SKM-1 (cell line): ENCODE measurements around the gene CEND1.
"Not testable (repeated sequence)": the region's sequence is repeated elsewhere in the genome, so short reads cannot be mapped to it uniquely, and the experiment has no call there.

Experiments
- DNase-seq: peaks from one replicate; lab custom pipeline; 2025; ENCODE audit not compliant: unreplicated experiment; lab: John Stamatoyannopoulos, UW

CEND1 gene

DNA sequence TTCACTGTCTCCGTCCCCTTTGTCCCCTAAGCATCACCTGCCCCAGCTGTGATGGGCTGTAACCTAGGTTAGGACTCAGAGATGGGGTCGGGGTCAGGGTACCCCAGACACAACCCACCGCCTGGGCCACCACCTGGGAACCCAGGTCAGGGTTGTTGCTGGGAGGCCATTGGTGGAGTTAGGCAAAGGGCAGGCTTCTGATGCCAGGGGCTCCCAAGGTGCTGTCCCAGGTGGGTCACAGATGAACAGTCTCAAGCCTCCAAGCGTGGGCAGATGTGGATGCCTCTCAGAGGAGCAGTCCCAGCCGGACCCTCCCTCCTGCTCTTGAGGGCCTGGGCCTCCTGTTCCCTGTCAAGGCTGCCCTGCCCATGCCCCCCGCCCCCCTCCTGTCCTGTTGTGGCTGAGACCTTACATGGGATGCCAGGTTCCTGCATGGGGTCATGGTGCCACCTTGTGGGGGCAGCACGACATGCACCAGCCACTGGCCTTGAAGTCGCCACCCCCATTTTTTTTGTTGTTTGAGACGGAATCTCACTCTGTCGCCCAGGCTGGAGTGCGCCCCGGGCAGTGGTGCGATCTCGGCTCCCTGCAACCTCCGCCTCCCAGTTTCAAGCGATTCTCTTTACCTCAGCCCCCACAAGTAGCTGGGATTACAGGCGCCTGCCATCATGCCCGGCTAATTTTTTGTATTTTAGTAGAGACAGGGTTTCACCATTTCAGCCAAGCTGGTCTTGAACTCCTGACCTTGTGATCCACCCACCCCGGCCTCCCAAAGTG, 24.7 kb downstream of the CEND1 start:
- peak; percentile 19 for DNase-seq

DNA sequence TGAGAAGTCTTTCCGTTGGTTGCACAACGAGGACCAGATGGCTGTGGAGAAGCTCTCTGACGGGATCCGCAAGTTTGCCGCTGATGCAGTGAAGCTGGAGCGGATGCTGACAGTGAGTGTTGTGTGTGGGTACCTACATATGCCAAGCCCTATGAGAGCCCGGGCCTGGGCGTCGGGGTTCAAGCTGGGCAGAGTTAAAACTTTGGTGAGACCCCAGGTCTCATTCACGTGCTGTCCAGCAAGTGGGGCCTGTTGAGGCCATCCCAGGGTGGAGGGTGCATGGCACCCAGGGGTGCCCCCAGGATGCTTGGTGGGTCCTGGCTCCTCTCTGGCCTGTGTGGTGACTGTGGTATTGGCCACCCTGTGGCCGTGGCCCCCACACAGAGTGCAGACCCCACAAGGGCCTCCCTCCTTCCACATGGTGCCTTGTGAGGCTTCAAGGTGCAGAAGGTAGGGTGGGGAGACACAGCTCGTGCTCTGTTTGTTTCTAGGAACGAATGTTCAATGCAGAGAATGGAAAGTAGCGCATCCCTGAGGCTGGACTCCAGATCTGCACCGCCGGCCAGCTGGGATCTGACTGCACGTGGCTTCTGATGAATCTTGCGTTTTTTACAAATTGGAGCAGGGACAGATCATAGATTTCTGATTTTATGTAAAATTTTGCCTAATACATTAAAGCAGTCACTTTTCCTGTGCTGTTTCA, 25.4 kb downstream of the CEND1 start:
- no peak for DNase-seq

DNA sequence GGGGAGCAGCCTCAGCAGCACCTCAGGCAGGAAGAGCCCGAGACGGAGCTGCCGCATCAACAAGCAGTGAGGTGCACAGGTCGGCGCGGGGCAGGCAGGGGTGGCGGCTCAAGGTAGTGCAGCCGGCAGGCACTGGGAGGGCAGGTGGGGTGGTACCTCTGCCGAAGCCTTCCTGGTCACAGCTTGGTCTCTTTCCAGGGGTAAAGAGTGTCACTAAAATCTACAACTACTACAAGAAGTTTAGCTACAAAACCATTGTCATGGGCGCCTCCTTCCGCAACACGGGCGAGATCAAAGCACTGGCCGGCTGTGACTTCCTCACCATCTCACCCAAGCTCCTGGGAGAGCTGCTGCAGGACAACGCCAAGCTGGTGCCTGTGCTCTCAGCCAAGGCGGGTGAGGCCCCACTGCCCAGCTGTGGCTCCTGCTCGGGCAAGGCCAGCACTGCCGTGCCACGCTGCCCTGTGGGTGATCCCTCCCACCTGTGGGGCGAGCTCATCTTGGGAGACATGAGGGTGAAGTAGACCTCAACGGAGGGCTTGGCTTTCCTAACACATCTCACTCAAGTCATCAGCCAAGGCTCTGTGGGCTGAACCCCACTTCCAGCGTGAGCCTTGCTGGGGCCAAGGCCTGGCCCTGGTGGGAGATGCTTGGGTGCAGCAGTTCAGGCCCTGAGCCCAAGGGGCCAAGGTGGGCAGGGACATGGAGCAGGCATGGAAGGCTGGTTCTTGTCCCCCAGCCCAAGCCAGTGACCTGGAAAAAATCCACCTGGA, 26.2 kb downstream of the CEND1 start:
- no peak for DNase-seq

DNA sequence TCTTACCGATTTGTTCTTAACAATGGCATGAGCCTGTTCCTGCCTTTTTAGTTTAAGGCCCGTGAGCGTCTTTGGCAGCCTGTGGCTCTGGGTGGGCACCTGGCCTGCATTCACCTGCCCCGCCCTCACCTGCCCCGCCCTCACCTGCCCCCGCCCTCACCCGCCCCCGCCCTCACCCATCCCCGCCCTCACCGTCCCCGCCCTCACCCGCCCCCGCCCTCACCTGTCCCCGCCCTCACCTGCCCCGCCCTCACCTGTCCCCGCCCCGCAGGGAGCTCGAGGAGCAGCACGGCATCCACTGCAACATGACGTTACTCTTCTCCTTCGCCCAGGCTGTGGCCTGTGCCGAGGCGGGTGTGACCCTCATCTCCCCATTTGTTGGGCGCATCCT, 26.8 kb downstream of the CEND1 start:
- DNase-seq, result no peak

DNA sequence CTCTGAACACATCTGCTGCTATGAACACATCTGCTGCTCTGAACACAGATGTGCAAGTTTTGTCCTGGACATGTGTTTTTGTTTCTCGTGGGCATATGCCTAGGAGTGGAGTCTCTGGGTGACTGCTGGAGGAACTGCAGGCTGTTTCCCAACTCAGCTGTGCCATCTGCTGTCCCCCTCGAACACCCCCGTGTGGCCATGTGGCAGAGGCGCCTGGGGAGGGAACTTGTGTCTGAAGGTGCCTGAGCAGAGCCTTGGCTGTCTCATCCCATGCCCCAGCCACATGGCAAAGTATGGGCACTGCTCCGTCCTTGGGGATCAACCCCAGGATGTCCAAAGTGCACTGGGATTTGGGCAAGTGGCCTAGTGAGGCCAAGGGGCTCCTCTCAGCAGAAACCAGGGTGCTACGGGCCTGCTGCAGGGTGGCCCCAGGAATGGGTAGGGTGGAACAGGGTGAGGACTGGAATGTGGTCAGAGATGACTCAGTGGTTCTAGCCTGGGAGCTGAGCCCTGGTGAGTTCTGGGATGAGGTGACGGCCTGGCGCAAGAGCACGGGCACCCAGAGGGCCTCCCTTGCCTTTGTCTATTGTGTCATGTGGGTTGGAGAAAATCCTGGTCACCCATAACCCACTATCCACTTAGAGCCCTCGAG, 27.3 kb downstream of the CEND1 start:
- DNase-seq, result peak; percentile 28

- no peak for DNase-seq
These were observed 28.3 kb downstream of the CEND1 start for GRCh38 chr11:761526-762108.

- DNase-seq, result no peak
These were observed 29.7 kb downstream of the CEND1 start for GRCh38 chr11:760236-760635.

DNA sequence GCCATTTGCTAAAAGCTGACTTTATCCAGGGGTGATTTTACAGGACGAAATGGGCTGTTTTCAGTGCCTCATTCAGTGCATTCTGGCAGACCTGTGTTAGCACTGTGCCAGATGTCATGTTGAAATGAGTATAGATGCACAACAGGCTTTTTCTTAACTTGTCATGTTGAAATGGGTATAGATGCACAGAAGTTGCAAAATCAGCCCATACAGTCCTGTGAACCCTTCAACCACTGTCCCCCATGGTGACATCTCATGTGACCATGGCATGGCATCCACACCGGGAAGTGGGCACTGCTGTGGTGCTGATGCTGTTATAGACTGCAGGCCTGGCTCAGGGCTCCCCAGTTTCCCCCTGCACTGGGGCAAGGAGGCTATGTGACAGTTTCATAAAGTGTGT, 40.2 kb downstream of the CEND1 start:
- no peak for DNase-seq

GRCh38 chr11:748007-748359, 41.9 kb downstream of the CEND1 start:
- no peak for DNase-seq

DNA sequence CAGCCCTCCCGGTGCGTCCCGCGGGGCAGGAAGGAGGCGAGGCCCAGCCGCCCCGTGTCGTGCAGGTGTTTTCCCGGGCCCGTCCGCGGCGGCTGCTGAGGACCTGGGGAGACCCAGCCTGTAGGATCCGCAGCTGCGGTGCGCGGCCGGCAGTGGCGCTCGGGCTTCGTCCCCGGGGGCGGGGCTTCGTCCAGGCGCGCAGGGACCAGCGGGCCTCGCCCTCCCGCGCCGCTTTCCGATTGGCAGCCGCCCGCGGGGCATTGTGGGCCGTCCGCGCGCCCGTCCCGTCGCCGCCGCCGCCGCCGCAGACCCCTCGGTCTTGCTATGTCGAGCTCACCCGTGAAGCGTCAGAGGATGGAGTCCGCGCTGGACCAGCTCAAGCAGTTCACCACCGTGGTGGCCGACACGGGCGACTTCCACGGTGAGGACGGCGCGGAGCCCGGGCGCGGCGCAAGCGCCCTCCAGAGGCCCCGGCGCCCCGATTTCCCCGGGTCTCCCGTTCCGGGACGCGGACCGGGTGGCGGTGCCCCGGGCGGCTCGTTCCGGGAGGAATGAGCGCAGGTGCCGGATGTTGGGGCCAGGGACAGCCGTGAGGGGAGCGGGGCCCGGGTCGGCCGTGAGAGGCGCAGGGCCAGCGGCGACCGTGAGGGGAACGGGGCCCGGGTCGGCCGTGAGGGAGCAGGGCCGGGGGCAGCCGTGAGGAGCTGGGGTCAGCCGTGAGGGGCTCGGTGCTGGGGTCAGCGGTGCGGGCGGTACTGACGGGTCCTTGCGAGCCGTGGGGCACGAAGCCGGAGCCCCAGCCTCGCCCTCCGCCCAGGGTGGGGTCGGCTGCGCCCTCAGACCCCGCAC, 42.5 kb downstream of the CEND1 start, which contains the start of gene TALDO1:
TSS of gene TALDO1 (plus strand) at position 307 of the 849 bp plus-strand sequence. CDS start at position 325, 18 bp downstream.
- DNase-seq, result peak; percentile 86

- no peak for DNase-seq
These were observed 43.4 kb downstream of the CEND1 start for GRCh38 chr11:746289-747157.

DNA sequence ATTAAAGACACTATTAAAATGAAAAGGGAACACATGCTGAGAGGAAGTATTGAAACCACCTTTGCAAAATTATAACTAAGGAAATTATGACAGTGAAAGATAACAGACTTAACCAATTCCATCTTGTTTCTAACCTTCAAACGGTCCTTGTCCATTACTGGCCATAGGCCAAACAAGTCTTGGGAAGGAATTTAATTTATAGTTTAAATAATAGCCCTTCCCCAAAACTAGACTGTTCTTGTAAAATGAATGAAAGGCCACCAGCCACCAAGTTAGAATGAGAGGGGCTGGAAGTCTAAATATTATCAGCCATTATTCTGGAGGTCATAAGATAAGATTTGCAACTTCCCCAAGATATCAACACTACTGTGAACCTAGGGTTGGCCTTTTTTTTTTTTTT, 44.5 kb downstream of the CEND1 start:
- DNase-seq, result no peak

DNA sequence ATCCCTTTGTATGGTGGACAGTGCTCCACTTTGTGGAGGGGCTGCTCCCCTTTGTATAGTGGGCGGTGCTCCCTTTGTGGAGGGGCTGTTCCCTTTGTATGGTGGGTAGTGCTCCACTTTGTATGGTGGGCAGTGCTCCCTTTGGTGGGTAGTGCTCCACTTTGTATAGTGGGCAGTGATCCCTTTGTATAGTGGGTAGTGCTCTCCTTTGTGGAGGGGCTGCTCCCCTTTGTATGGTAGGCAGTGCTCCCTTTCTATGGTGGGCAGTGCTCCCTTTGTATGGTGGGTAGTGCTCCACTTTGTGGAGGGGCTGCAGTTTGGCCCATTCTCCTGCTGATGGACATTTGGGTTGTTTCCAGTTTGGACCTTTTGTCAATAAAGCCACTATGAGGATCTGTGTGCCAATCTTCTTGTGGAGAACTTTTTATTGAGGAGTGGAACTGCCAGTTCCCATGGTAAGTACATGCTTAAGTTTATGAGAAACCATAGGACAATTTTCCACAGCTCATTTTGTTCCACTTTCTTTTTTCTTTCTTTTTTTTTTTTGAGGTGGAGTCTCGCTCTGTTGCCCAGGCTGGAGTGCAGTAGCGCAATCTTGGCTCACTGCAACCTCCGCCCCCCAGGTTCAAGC, 47.2 kb downstream of the CEND1 start:
- no peak for DNase-seq

GRCh38 chr11:742156-742546, 47.7 kb downstream of the CEND1 start:
- no peak for DNase-seq

- DNase-seq, result not testable (repeated sequence)
These were observed 52.0 kb downstream of the CEND1 start for GRCh38 chr11:737899-738298.

DNA sequence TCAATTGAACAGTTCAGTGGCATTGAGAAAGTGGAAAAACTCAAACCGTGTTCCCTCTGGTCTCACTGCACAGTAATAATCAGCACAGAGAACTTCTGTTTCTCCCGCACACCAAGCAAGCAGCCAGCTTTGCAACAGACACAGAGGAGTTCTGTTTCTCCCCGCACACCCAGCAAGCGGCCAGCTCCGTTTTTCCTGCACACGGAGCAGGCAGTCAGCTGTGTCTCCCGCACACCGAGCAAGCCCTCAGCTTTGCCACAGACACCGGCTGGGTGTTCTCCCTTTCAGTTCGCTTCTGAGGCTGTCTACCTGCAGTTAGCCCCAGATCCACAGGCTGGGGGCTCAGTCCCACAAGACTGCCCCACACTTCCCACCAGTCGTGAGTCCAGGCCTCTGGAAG, 52.5 kb downstream of the CEND1 start:
- DNase-seq, result no peak
